Panc1 (cell line): Measurements from ENCODE around the gene GLB1L. TPM values are rescaled to one million over a fixed set of nuclear protein-coding genes. Genes with fewer than 3 reads are reported as not detected.

Experiments
- ATAC-seq: fragments of 200-7000 bp; cut with Tn5 transposase; 2 replicates; pipeline ENCODE4 v1.9.1; 2020; ENCODE audit warnings: mild to moderate bottlenecking, moderate library complexity
- BruUV-seq: library from RNA; stranded (reverse); fragments of 400-500 nt; replicated peaks from 2 replicates; lab custom pipeline; 2021; lab: Mats Ljungman, UMichigan
- CTCF ChIA-PET: fragments of 300-600 bp; sonication (Branson Sonifier 250); formaldehyde crosslinking; loops from one replicate; lab custom pipeline; 2022; ENCODE audit warnings: antibody characterized with exemption; lab: Charles Lee
- POLR2A ChIA-PET: fragments of 300-600 bp; sonication (Branson Sonifier 250); formaldehyde crosslinking; loops from one replicate; lab custom pipeline; 2022; ENCODE audit warnings: antibody characterized with exemption; lab: Charles Lee
- DNase-seq: peaks from one replicate; pipeline ENCODE4 v3.0.0-alpha.2; 2010; ENCODE audit warnings: low read depth, low spot score
- H3K27ac ChIP-seq: 2 replicates; pipeline ENCODE4 v1.5.1; 2011; ENCODE audit warnings: mild to moderate bottlenecking, low read length, inconsistent platforms
- H3K27me3 ChIP-seq: fragments of 200-500 bp; sonication (Bioruptor generic); 2 replicates; pipeline ENCODE4 v1.6.0; 2014; ENCODE audit warnings: low read length, inconsistent platforms; ENCODE audit not compliant: control insufficient read depth, insufficient read depth
- H3K36me3 ChIP-seq: fragments of 200-500 bp; sonication (Bioruptor generic); 2 replicates; pipeline ENCODE4 v1.5.1; 2014; ENCODE audit warnings: inconsistent platforms, mild to moderate bottlenecking, low read length, moderate library complexity; ENCODE audit not compliant: control insufficient read depth, insufficient read depth
- H3K4me1 ChIP-seq: 2 replicates; pipeline ENCODE4 v1.5.1; 2011; ENCODE audit warnings: inconsistent platforms, mild to moderate bottlenecking, low read length, moderate library complexity; ENCODE audit not compliant: control insufficient read depth, insufficient read depth
- H3K4me3 ChIP-seq, 2 experiments: 2 replicates each; pipeline ENCODE4 v1.5.1; 2011 to 2012; ENCODE audit warnings: low read depth in 2 of 2, low read length in 2 of 2, mild to moderate bottlenecking in 2 of 2, inconsistent platforms in 1 of 2, moderate library complexity in 1 of 2
- H3K9me3 ChIP-seq: fragments of 200-500 bp; sonication (Bioruptor generic); 2 replicates; pipeline ENCODE4 v1.5.1; 2014; ENCODE audit warnings: low read depth, mild to moderate bottlenecking, inconsistent platforms, low read length, moderate library complexity; ENCODE audit not compliant: control insufficient read depth, insufficient read depth
- POLR2AphosphoS5 ChIP-seq: IDR thresholded peaks from 2 replicates; pipeline ENCODE4 v1.6.1; 2012; ENCODE audit warnings: mild to moderate bottlenecking, low read depth, low read length, moderate library complexity
- SIN3A ChIP-seq: IDR thresholded peaks from 2 replicates; pipeline ENCODE4 v1.6.1; 2012; ENCODE audit warnings: low read depth, mild to moderate bottlenecking, low read length, moderate library complexity, borderline replicate concordance; ENCODE audit not compliant: insufficient read depth
- TCF7L2 ChIP-seq: IDR thresholded peaks from 2 replicates; pipeline ENCODE4 v1.6.1; 2011; ENCODE audit warnings: mild to moderate bottlenecking, low read depth, low read length, inconsistent platforms
- in situ Hi-C: cut with HindIII; loops from 2 replicates; pipeline ENCODE4 v1.10.0; 2016; ENCODE audit warnings: low sequenced_read_pairs, low pct_unique_long_range_greater_than_20kb
- intact Hi-C: fragments of 100-400 bp; cut with micrococcal nuclease; formaldehyde crosslinking; loops from one replicate; pipeline ENCODE4 v1.10.0; 2022; ENCODE audit not compliant: unreplicated experiment
- total RNA-seq: library from RNA; stranded (reverse); gene quantifications from one replicate; pipeline ENCODE4 v1.2.1, GENCODE V29; 2021; ENCODE audit not compliant: unreplicated experiment
- TF ChIP-seq, protein P1 (sequence below), 2 experiments: IDR thresholded peaks; 2 replicates each; pipeline ENCODE4 v1.6.1; 2011 to 2012; ENCODE audit warnings: low read depth in 2 of 2, control low read depth in 1 of 2, low read length in 1 of 2, mild to moderate bottlenecking in 1 of 2, moderate library complexity in 1 of 2; ENCODE audit not compliant: insufficient read depth in 1 of 2
- TF ChIP-seq, protein P2 (sequence below): fragments of 450-650 bp; IDR thresholded peaks from 2 replicates; pipeline ENCODE4 v1.5.1; 2017; ENCODE audit warnings: mild to moderate bottlenecking

Gene GLB1L
- total RNA-seq, 1 experiment from 2014 or later = 8.1 TPM

- POLR2A ChIA-PET = interaction anchor here (0.5 kb wide), 2 partner anchors 17 to 22 kb away, joined by 4 to 5 read pairs; partner anchors contain the start of gene TUBA4B
- no peaks in the 10 kb centered on the region for H3K27me3 ChIP-seq
- H3K36me3 ChIP-seq = no peaks in the 10 kb centered on the region
- BruUV-seq = no TSS peak
- H3K27ac ChIP-seq = peak overlapping the region; percentile 75
- intact Hi-C loops = no loop called here
- peak; percentile 52 for ATAC-seq
- no peaks in the 10 kb centered on the region for H3K9me3 ChIP-seq
- H3K4me3 ChIP-seq = no peak overlapping the region
- TF ChIP-seq TCF7L2 (0 out of 2 replicates have a peak, but pooled peaks have one; percentile 24), POLR2AphosphoS5 (no peak)
- DNase-seq = peak; percentile 60
- peaks cover 33% of the 10 kb centered on the region for H3K4me1 ChIP-seq
- in situ Hi-C loops = no loop called here
- CTCF ChIA-PET = interaction anchor here (1.2 kb wide), 1 partner anchor 27 kb away, joined by 5 read pairs; no protein-coding TSS in a partner anchor
These were observed 29.2 kb upstream of the GLB1L start for GRCh38 chr2:219274361-219274921.

DNA sequence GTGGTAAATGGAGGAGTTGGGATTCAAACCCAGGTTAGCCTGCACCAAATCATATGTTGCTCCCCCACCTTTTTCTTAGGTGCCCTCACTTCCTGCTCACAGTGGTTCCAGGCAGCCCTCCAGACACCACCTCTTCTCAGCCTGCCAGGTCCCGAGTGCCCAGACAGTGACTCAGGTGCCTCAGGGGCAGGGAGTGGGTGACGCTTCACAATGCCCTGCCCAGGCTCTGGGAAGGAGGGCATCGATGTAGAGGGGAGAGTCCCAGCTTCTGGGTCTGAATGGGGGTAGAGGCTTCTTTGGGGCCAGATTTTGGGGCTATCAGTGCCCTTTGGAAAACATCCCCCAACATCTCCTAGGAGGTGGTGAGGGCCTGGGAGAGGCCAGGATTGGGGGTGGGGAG is 28.7 kb upstream of the GLB1L start:
- Histone ChIP-seq H3K36me3 (no peaks in the 10 kb centered on the region), H3K27ac (peak overlapping the region; percentile 75), H3K4me3 (no peak overlapping the region), H3K9me3 (no peaks in the 10 kb centered on the region), H3K27me3 (no peaks in the 10 kb centered on the region), H3K4me1 (peaks cover 33% of the 10 kb centered on the region)
- ATAC-seq (peak; percentile 68), DNase-seq (no peak)
- POLR2A ChIA-PET = interaction anchor here (0.5 kb wide), 1 partner anchor 21 kb away, joined by 5 read pairs; the partner anchor contains the start of gene TUBA4B
- BruUV-seq = no TSS peak
- CTCF ChIA-PET = interaction anchor here (1.2 kb wide), 1 partner anchor 28 kb away, joined by 5 read pairs; no protein-coding TSS in a partner anchor
- TF ChIP-seq SIN3A (no peak), POLR2AphosphoS5 (no peak), TCF7L2 (no peak)
- TF ChIP-seq, protein P1, sequence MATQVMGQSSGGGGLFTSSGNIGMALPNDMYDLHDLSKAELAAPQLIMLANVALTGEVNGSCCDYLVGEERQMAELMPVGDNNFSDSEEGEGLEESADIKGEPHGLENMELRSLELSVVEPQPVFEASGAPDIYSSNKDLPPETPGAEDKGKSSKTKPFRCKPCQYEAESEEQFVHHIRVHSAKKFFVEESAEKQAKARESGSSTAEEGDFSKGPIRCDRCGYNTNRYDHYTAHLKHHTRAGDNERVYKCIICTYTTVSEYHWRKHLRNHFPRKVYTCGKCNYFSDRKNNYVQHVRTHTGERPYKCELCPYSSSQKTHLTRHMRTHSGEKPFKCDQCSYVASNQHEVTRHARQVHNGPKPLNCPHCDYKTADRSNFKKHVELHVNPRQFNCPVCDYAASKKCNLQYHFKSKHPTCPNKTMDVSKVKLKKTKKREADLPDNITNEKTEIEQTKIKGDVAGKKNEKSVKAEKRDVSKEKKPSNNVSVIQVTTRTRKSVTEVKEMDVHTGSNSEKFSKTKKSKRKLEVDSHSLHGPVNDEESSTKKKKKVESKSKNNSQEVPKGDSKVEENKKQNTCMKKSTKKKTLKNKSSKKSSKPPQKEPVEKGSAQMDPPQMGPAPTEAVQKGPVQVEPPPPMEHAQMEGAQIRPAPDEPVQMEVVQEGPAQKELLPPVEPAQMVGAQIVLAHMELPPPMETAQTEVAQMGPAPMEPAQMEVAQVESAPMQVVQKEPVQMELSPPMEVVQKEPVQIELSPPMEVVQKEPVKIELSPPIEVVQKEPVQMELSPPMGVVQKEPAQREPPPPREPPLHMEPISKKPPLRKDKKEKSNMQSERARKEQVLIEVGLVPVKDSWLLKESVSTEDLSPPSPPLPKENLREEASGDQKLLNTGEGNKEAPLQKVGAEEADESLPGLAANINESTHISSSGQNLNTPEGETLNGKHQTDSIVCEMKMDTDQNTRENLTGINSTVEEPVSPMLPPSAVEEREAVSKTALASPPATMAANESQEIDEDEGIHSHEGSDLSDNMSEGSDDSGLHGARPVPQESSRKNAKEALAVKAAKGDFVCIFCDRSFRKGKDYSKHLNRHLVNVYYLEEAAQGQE (IDR thresholded peaks at IDR 0.05; ENCODE audit: insufficient read depth in 1 of 2, low read depth in 2 of 2, low read length in 1 of 2) = no peak
- TF ChIP-seq, protein P2, sequence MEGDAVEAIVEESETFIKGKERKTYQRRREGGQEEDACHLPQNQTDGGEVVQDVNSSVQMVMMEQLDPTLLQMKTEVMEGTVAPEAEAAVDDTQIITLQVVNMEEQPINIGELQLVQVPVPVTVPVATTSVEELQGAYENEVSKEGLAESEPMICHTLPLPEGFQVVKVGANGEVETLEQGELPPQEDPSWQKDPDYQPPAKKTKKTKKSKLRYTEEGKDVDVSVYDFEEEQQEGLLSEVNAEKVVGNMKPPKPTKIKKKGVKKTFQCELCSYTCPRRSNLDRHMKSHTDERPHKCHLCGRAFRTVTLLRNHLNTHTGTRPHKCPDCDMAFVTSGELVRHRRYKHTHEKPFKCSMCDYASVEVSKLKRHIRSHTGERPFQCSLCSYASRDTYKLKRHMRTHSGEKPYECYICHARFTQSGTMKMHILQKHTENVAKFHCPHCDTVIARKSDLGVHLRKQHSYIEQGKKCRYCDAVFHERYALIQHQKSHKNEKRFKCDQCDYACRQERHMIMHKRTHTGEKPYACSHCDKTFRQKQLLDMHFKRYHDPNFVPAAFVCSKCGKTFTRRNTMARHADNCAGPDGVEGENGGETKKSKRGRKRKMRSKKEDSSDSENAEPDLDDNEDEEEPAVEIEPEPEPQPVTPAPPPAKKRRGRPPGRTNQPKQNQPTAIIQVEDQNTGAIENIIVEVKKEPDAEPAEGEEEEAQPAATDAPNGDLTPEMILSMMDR = no peak
- in situ Hi-C loops (no loop called here), intact Hi-C loops (no loop called here)

- ChIA-PET POLR2A (no interaction called here), CTCF (no interaction called here)
- H3K27me3 ChIP-seq = no peaks in the 10 kb centered on the region
- TF ChIP-seq POLR2AphosphoS5 (no peak), SIN3A (no peak), TCF7L2 (no peak)
- TF ChIP-seq, protein P2 = no peak
- TF ChIP-seq, protein P1 (IDR thresholded peaks at IDR 0.05; ENCODE audit: insufficient read depth in 1 of 2, low read depth in 2 of 2, low read length in 1 of 2) = no peak
- H3K9me3 ChIP-seq = no peaks in the 10 kb centered on the region
- ATAC-seq (no peak), DNase-seq (no peak)
- no peak overlapping the region for H3K4me3 ChIP-seq
- no TSS peak for BruUV-seq
- peaks cover 25% of the 10 kb centered on the region for H3K4me1 ChIP-seq
- intact Hi-C loops (no loop called here), in situ Hi-C loops (no loop called here)
- H3K27ac ChIP-seq = no peak overlapping the region
- H3K36me3 ChIP-seq = no peaks in the 10 kb centered on the region
These were observed 27.8 kb upstream of the GLB1L start for GRCh38 chr2:219272995-219273394.
